Colon (tissue), 2 donors: ENCODE measurements around the gene SGCD.

Source experiments
- FAIRE-seq: peaks from 2 replicates; lab custom pipeline; 2012; peaks lifted over from hg19 to GRCh38; lab: Jason Lieb, UNC
- donor health status: control.
- donor health status: control.

Gene SGCD

GRCh38 chr5:156460471-156460870, 133.5 kb downstream of the SGCD start:
- FAIRE-seq, result no peak

- FAIRE-seq, result no peak
Measured at GRCh38 chr5:156466871-156467270, 139.9 kb downstream of the SGCD start.

- FAIRE-seq, result no peak
Measured at GRCh38 chr5:156469636-156470035, 142.7 kb downstream of the SGCD start.

- no peak for FAIRE-seq
Measured at GRCh38 chr5:156471893-156472292, 144.9 kb downstream of the SGCD start.

- FAIRE-seq, result no peak
Measured at GRCh38 chr5:156473269-156473908, 146.4 kb downstream of the SGCD start.

- no peak for FAIRE-seq
Measured at GRCh38 chr5:156474251-156474650, 147.3 kb downstream of the SGCD start.

- no peak for FAIRE-seq
Measured at GRCh38 chr5:156475182-156476157, 148.5 kb downstream of the SGCD start.

GRCh38 chr5:156476158-156476551, 149.2 kb downstream of the SGCD start:
- no peak for FAIRE-seq

- no peak for FAIRE-seq
Measured at GRCh38 chr5:156476678-156477077, 149.7 kb downstream of the SGCD start.

- FAIRE-seq, result no peak
Measured at GRCh38 chr5:156477196-156477595, 150.2 kb downstream of the SGCD start.

- no peak for FAIRE-seq
Measured at GRCh38 chr5:156479849-156480248, 152.9 kb downstream of the SGCD start.

GRCh38 chr5:156481741-156482140, 154.8 kb downstream of the SGCD start:
- FAIRE-seq, result no peak

GRCh38 chr5:156482818-156483217, 155.9 kb downstream of the SGCD start:
- no peak for FAIRE-seq

- no peak for FAIRE-seq
Measured at GRCh38 chr5:156486394-156487238, 159.7 kb downstream of the SGCD start.

- no peak for FAIRE-seq
Measured at GRCh38 chr5:156491766-156492165, 164.8 kb downstream of the SGCD start.

GRCh38 chr5:156496291-156496690, 169.3 kb downstream of the SGCD start:
- no peak for FAIRE-seq

GRCh38 chr5:156497804-156498208, 170.8 kb downstream of the SGCD start:
- FAIRE-seq, result no peak

- no peak for FAIRE-seq
Measured at GRCh38 chr5:156498226-156498980, 171.4 kb downstream of the SGCD start.

GRCh38 chr5:156500755-156501154, 173.8 kb downstream of the SGCD start:
- FAIRE-seq, result no peak

- FAIRE-seq, result no peak
Measured at GRCh38 chr5:156505101-156505500, 178.1 kb downstream of the SGCD start.

- no peak for FAIRE-seq
Measured at GRCh38 chr5:156513123-156513815, 186.3 kb downstream of the SGCD start.
